RWPE1 (cell line): ENCODE measurements around the gene FIGLA.

ENCODE experiments used
- CTCF ChIA-PET: fragments of 350-600 bp; sonication (Branson Sonifier 250); formaldehyde crosslinking; extraction: SDS; loops from one replicate; lab custom pipeline; 2021; lab: Yijun Ruan, JAX
- POLR2A ChIA-PET: fragments of 400-600 bp; formaldehyde crosslinking; extraction: SDS; loops from one replicate; lab custom pipeline; 2020; ENCODE audit warnings: antibody characterized with exemption; ENCODE audit not compliant: low non-redundant PET; lab: Yijun Ruan, JAX
- DNase-seq: peaks from one replicate; pipeline ENCODE4 v3.0.0; 2012; ENCODE audit warnings: low spot score
- H3K27ac ChIP-seq: fragments of 450-650 bp; 2 replicates; pipeline ENCODE4 v1.5.1; 2017
- TF ChIP-seq, protein P1 (sequence below): fragments of 450-650 bp; conservative IDR thresholded peaks from 2 replicates; pipeline ENCODE4 v1.5.1; 2017; ENCODE audit warnings: low read depth, mild to moderate bottlenecking

Gene FIGLA

DNA sequence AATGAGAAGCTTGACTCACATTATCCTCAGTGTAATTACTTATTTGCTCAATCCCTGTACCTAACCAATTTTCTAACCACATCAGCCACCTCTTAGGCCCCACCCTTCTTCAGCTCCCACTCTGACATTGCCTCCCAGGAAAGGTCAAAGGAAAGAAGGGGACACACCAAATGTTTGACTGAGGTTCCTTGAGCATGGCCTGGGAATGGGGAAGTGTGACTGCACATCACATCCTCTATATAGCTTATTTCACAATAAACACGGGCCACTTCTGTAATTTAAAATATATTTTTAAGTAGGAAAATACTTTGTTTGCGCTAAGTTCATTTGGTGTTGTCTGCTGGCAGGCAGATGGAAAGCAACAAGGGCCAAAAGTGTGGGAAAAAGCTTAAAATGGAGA, 3.0 kb upstream of the FIGLA start:
- no peak for DNase-seq
- POLR2A ChIA-PET = no interaction called here
- no peak overlapping the region for H3K27ac ChIP-seq
- CTCF ChIA-PET = interaction anchor here (0.7 kb wide), 1 partner anchor 114 kb away, joined by 3 read pairs; no protein-coding TSS in a partner anchor
- TF ChIP-seq, protein P1, sequence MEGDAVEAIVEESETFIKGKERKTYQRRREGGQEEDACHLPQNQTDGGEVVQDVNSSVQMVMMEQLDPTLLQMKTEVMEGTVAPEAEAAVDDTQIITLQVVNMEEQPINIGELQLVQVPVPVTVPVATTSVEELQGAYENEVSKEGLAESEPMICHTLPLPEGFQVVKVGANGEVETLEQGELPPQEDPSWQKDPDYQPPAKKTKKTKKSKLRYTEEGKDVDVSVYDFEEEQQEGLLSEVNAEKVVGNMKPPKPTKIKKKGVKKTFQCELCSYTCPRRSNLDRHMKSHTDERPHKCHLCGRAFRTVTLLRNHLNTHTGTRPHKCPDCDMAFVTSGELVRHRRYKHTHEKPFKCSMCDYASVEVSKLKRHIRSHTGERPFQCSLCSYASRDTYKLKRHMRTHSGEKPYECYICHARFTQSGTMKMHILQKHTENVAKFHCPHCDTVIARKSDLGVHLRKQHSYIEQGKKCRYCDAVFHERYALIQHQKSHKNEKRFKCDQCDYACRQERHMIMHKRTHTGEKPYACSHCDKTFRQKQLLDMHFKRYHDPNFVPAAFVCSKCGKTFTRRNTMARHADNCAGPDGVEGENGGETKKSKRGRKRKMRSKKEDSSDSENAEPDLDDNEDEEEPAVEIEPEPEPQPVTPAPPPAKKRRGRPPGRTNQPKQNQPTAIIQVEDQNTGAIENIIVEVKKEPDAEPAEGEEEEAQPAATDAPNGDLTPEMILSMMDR = no peak

DNA sequence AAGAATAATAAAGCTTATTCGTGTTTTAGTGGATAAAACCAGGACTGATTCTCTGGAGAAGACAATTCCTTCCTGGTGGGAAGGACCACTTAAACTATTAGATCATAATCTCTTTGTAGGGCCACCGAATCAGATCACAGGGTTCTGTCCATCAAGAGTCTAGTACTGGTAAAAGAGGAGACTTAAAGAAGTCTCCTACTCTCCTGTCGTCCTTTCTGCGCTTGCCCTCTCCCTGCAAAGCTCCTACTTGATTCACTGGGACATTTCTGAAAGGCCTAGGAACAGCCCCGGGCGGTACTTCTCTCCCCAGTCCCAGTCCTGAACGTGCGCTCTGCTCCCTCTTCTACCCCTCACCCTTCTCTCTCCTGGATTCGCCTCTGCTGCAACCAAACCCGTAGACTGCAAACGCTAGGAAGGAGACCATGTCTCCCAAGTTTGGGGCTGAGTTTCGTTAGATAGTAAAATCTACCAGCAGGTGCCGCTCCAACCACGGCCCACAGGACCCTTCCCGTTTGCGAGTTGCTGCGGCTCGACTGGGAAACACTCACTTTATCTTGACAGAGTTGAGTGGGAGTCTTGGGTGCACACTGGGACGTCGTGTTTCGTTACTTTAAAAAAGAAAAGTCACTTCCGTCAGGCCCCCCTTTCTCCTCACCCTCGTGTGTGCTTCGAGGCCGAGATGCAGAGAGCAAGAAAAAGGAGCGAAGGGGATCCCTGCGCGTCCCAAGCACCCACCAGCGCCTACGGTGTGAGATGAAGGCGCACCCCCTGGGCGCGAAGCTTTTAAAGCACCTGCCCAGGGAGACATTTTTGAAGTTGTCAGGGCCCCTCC, 923 bp downstream of the FIGLA start:
- peak; percentile 61 for DNase-seq
- TF ChIP-seq, protein P1 = peak; percentile 60
- H3K27ac ChIP-seq = no peak overlapping the region
- POLR2A ChIA-PET = no interaction called here
- CTCF ChIA-PET = interaction anchor here (0.5 to 1.7 kb wide), 17 partner anchors 16 to 491 kb away, joined by 3 to 13 read pairs (median 3); partner anchors contain the start of gene ADD2

DNA sequence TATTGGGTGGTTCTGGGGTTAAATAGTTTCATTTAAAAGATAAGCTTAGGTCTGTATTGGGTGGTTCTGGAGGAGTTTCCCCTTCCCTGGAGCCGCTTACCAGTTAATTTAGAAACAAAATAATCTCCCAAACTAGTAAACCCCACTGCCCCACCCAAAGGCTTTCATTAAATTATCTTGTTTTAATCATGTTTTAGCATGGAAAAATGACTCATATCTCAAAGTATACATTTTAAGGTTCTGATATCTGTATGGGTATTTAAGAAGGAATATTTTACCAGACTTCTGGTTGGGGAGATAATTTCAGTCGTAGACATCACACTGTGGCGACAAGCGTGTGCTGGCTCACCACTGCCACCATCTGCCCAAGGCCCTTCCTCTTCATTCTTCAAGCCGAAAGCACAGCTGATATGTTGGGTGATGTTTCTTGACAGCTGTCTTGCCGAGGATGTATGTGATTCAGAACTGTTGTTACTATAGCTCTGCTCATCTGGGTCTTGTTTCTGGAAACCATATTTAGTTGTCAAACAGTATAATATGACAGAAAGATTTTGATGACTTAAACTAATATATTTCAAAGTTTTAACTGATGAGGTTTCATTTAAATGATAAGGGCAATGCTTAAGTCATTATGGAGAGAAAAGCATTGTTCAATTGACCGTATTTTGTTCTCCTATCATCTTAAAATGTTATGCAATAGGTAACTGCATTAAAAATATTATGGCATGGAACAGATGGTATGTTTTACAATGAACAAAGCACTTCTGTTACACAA, 5.1 kb downstream of the FIGLA start:
- DNase-seq = peak; percentile 34
- H3K27ac ChIP-seq = no peak overlapping the region
- CTCF ChIA-PET = interaction anchor here (0.5 to 0.9 kb wide), 6 partner anchors 17 to 453 kb away, joined by 3 to 12 read pairs (median 4); partner anchors contain the start of gene ADD2
- POLR2A ChIA-PET = no interaction called here
- TF ChIP-seq, protein P1 = no peak

DNA sequence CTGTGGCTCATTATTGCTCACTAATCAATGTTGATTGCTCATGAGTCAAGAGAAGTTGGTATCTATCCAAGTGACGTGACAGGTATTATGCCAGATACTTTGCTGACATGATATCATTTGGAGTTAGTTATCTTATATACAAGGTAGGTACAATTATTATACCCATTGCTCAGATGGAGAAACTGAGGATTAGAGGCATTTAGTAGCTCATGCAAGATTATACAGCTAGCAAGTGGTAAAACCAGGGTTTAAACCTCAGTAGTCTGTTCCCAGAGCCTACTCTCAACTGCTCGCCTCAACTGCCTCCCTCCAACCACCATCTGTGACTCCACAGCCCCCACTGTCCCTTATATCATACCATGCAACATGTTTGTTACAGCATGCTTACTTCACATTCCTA, 6.1 kb downstream of the FIGLA start:
- H3K27ac ChIP-seq = no peak overlapping the region
- TF ChIP-seq, protein P1 = no peak
- DNase-seq = no peak
- ChIA-PET POLR2A (no interaction called here), CTCF (interaction anchor here (0.7 kb wide), 1 partner anchor 97 kb away, joined by 5 read pairs; no protein-coding TSS in a partner anchor)

DNA sequence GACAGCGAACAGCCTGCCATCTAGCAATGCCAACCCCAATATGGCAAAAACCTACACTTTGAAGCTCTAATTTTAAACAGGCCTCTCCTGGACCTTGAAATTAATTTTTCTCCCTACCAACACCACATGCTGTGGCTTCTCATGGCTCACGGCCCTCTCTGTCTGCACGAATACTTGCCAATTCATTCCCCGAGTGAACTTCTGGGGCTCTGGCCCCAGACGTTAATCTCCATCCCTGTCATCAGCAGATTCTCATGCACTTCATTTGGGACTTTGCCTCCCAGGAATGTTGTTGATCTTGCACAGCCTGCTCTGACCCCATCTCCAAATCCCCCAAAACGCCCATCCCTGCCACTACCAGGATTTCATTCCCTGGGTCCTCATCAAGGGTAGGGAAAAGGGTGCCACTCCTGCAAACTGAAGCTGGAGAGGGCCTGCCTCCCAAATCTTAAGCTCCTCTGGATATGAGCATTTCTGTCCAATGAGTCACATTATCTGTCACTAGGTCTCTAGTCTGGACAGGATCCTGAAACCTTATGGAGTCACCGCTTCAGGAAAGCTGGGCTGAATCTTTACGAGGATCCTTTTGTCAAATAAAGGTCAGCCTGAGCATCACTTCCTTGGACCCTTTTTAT, 10.4 kb downstream of the FIGLA start:
- no peak overlapping the region for H3K27ac ChIP-seq
- CTCF ChIA-PET = no interaction called here
- TF ChIP-seq, protein P1 = no peak
- POLR2A ChIA-PET = no interaction called here
- DNase-seq = peak; percentile 38

DNA sequence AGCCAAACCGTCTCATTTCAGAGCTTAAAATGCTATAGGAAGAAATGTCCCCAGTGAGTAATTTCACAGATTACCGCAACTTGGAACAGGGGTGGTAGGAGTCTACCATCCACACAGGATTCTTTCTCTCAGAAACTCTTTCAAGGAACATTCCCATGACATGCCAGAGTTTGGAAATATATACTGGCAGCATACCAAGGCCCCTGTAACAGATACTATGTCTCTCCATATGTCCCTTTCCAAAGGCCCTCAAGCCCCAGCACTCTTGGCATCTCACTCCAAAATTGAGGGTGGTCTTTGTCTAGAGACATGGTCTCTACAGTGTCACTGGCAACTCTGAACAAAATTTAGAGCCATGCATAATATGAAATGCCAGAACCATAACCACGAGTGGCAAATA, 11.0 kb downstream of the FIGLA start:
- no peak overlapping the region for H3K27ac ChIP-seq
- ChIA-PET CTCF (interaction anchor here (0.5 kb wide), 1 partner anchor 32 kb away, joined by 4 read pairs; no protein-coding TSS in a partner anchor), POLR2A (no interaction called here)
- TF ChIP-seq, protein P1 = no peak
- no peak for DNase-seq
